HG03060 (cell line): ENCODE results near the gene RNF39.
A peak's percentile ranks its signal among the peaks of the same experiment; 100 is the strongest.

ENCODE experiments used
- ATAC-seq: cut with Tn5 transposase; IDR thresholded peaks from one replicate; pipeline ENCODE4 v1.9.1; 2021; ENCODE audit warnings: low read depth, moderate number of reproducible peaks; ENCODE audit not compliant: unreplicated experiment

Gene RNF39

GRCh38 chr6:30097902-30098768 is 22.6 kb upstream of the RNF39 start:
- no peak for ATAC-seq

- ATAC-seq, result no peak
Observed at GRCh38 chr6:30096829-30097228, 21.3 kb upstream of the RNF39 start.

- no peak for ATAC-seq
Observed at GRCh38 chr6:30093951-30094661, 18.5 kb upstream of the RNF39 start.

- no peak for ATAC-seq
Observed at GRCh38 chr6:30092852-30093543, 17.4 kb upstream of the RNF39 start.

- no peak for ATAC-seq
Observed at GRCh38 chr6:30091577-30092381, 16.2 kb upstream of the RNF39 start.

GRCh38 chr6:30087876-30088275 is 12.3 kb upstream of the RNF39 start:
- no peak for ATAC-seq

- no peak for ATAC-seq
Observed at GRCh38 chr6:30077218-30077617, 1.6 kb upstream of the RNF39 start.

- ATAC-seq, result no peak
Observed at GRCh38 chr6:30075790-30076732, 492 bp upstream of the RNF39 start.

- ATAC-seq, result no peak
Observed at GRCh38 chr6:30074331-30075093, 1.1 kb downstream of the RNF39 start.

- no peak for ATAC-seq
Observed at GRCh38 chr6:30073489-30074235, 1.9 kb downstream of the RNF39 start.

- ATAC-seq, result no peak
Observed at GRCh38 chr6:30071858-30072257, 3.7 kb downstream of the RNF39 start.

- no peak for ATAC-seq
Observed at GRCh38 chr6:30071081-30071818, 4.3 kb downstream of the RNF39 start.

GRCh38 chr6:30067460-30068139 is 8.0 kb downstream of the RNF39 start:
- no peak for ATAC-seq

- peak; percentile 90 for ATAC-seq
Observed at GRCh38 chr6:30066577-30067459, 8.8 kb downstream of the RNF39 start, which contains the start of gene PPP1R11. PPP1R11 (plus strand) TSS chr6:30067198; CDS start chr6:30067411, 213 bp downstream.

- no peak for ATAC-seq
Observed at GRCh38 chr6:30066082-30066481, 9.5 kb downstream of the RNF39 start.

- ATAC-seq, result no peak
Observed at GRCh38 chr6:30063315-30063714, 12.3 kb downstream of the RNF39 start.
